Smooth muscle cell (in vitro differentiated cells): Measurements from ENCODE around the gene ENTREP1. TPM values are rescaled to one million over a fixed set of nuclear protein-coding genes. Genes with fewer than 3 reads are reported as not detected.

Experiments used
- DNase-seq: peaks from one replicate; lab custom pipeline; 2025; ENCODE audit not compliant: unreplicated experiment; lab: John Stamatoyannopoulos, UW
- H2AFZ ChIP-seq: fragments of 200-600 bp; sonication (generic); 2 replicates; pipeline ENCODE4 v1.6.0; 2016; ENCODE audit warnings: antibody characterized with exemption, low read depth, mild to moderate bottlenecking
- H3F3A ChIP-seq: fragments of 200-600 bp; sonication (generic); 2 replicates; pipeline ENCODE4 v1.6.0; 2017; ENCODE audit warnings: antibody characterized with exemption, low read depth
- H3K27ac ChIP-seq: fragments of 200-600 bp; sonication (generic); 2 replicates; pipeline ENCODE4 v1.5.1; 2016; ENCODE audit warnings: low read depth, mild to moderate bottlenecking
- H3K27me3 ChIP-seq: fragments of 200-600 bp; sonication (generic); 2 replicates; pipeline ENCODE4 v1.6.1; 2016; ENCODE audit warnings: low read depth, mild to moderate bottlenecking
- H3K36me3 ChIP-seq: fragments of 200-600 bp; sonication (generic); 2 replicates; pipeline ENCODE4 v1.5.1; 2016; ENCODE audit warnings: low read depth
- H3K4me1 ChIP-seq: fragments of 200-600 bp; sonication (generic); 2 replicates; pipeline ENCODE4 v1.5.1; 2016; ENCODE audit warnings: low read depth
- H3K4me2 ChIP-seq: fragments of 200-600 bp; sonication (generic); 2 replicates; pipeline ENCODE4 v1.6.0; 2016; ENCODE audit warnings: mild to moderate bottlenecking
- H3K4me3 ChIP-seq: fragments of 200-600 bp; sonication (generic); 2 replicates; pipeline ENCODE4 v1.5.1; 2016; ENCODE audit warnings: mild to moderate bottlenecking
- H3K79me2 ChIP-seq: fragments of 200-600 bp; sonication (generic); 2 replicates; pipeline ENCODE4 v1.6.0; 2016; ENCODE audit warnings: low read depth, mild to moderate bottlenecking
- H3K9ac ChIP-seq: fragments of 200-600 bp; sonication (generic); 2 replicates; pipeline ENCODE4 v1.6.0; 2016; ENCODE audit warnings: low read depth
- H3K9me3 ChIP-seq: fragments of 200-600 bp; sonication (generic); replicated peaks from 2 replicates; pipeline ENCODE4 v1.5.1; 2016; ENCODE audit warnings: low read depth
- H4K20me1 ChIP-seq: fragments of 200-600 bp; sonication (generic); 2 replicates; pipeline ENCODE4 v1.6.0; 2016; ENCODE audit warnings: low read depth
- CTCF ChIP-seq: fragments of 200-600 bp; sonication (generic); IDR thresholded peaks from 2 replicates; pipeline ENCODE4 v1.5.1; 2017; ENCODE audit warnings: borderline replicate concordance, mild to moderate bottlenecking, antibody characterized with exemption; ENCODE audit not compliant: insufficient read depth, poor library complexity, severe bottlenecking
- WGBS: methylation state at CpG from one replicate; pipeline ENCODE4 v1.1.7; 2016; ENCODE audit warnings: low lambda C conversion rate; 5-methylcytosine and 5-hydroxymethylcytosine counted together
- polyA plus RNA-seq: library from polyadenylated mRNA; unstranded; fragments of >200 nt; fragmentation: Nextera tagmentation; extraction: Ambion mirVana; gene quantifications from 2 replicates; pipeline ENCODE4 v1.2.1, GENCODE V29; 2016
- total RNA-seq: library from RNA; depleted of rRNA; stranded (reverse); fragments of >200 nt; gene quantifications from 2 replicates; pipeline ENCODE4 v1.2.3, GENCODE V29; 2014

The ENTREP1 gene
- total and polyA plus RNA-seq, 2 experiments from 2014 or later = 2.4 to 7.3 TPM

- WGBS = 30% methylated on average over 3 of the region's 3 CpGs
- no peak for TF ChIP-seq CTCF
- no peaks in the 10 kb centered on the region for H3K79me2 ChIP-seq
- DNase-seq = no peak
- H3K4me1 ChIP-seq = peaks cover 14% of the 10 kb centered on the region
- H3K27me3 ChIP-seq = no peaks in the 10 kb centered on the region
- no peak overlapping the region for H3K9ac ChIP-seq
- H3K36me3 ChIP-seq = no peaks in the 10 kb centered on the region
- no peaks in the 10 kb centered on the region for H4K20me1 ChIP-seq
- no peak overlapping the region for H3K4me3 ChIP-seq
- no peak overlapping the region for H3K4me2 ChIP-seq
- no peak overlapping the region for H2AFZ ChIP-seq
- H3F3A ChIP-seq = no peaks in the 10 kb centered on the region
- H3K9me3 ChIP-seq = no peaks in the 10 kb centered on the region
- H3K27ac ChIP-seq = no peak overlapping the region
These were observed 45.3 kb upstream of the ENTREP1 start for GRCh38 chr9:69279733-69280132.

- Histone ChIP-seq H3K4me1 (peaks cover 14% of the 10 kb centered on the region), H3K9ac (no peak overlapping the region), H3K4me3 (no peak overlapping the region), H3K27me3 (no peaks in the 10 kb centered on the region), H4K20me1 (no peaks in the 10 kb centered on the region), H3K9me3 (no peaks in the 10 kb centered on the region), H3K79me2 (no peaks in the 10 kb centered on the region), H3K4me2 (no peak overlapping the region), H2AFZ (no peak overlapping the region), H3F3A (no peaks in the 10 kb centered on the region), H3K27ac (no peak overlapping the region), H3K36me3 (no peaks in the 10 kb centered on the region)
- DNase-seq = no peak
- TF ChIP-seq CTCF = no peak
- WGBS = 60% methylated on average over 2 of the region's 2 CpGs
These were observed 42.0 kb upstream of the ENTREP1 start for GRCh38 chr9:69283003-69283402.

GRCh38 chr9:69292078-69292477, 32.9 kb upstream of the ENTREP1 start:
- Histone ChIP-seq H3K9me3 (no peaks in the 10 kb centered on the region), H4K20me1 (no peaks in the 10 kb centered on the region), H3F3A (no peaks in the 10 kb centered on the region), H3K27ac (peak overlapping the region; percentile 64), H3K9ac (no peak overlapping the region), H3K27me3 (no peaks in the 10 kb centered on the region), H3K36me3 (no peaks in the 10 kb centered on the region), H3K79me2 (no peaks in the 10 kb centered on the region), H2AFZ (no peak overlapping the region), H3K4me3 (no peak overlapping the region), H3K4me1 (no peaks in the 10 kb centered on the region), H3K4me2 (no peak overlapping the region)
- DNase-seq = no peak
- WGBS = 92% methylated on average over 3 of the region's 3 CpGs
- TF ChIP-seq CTCF = no peak

- Histone ChIP-seq H3K27me3 (no peaks in the 10 kb centered on the region), H3K9me3 (no peaks in the 10 kb centered on the region), H3K4me1 (no peaks in the 10 kb centered on the region), H4K20me1 (no peaks in the 10 kb centered on the region), H3K4me3 (no peak overlapping the region), H3K9ac (no peak overlapping the region), H3F3A (no peaks in the 10 kb centered on the region), H3K27ac (peak overlapping the region; percentile 64), H3K4me2 (no peak overlapping the region), H2AFZ (no peak overlapping the region), H3K79me2 (no peaks in the 10 kb centered on the region), H3K36me3 (no peaks in the 10 kb centered on the region)
- no peak for DNase-seq
- 83% methylated on average over 1 of the region's 1 CpG for WGBS
- TF ChIP-seq CTCF = no peak
These were observed 31.9 kb upstream of the ENTREP1 start for GRCh38 chr9:69293156-69293555.
